GM19455 (cell line): Measurements from ENCODE around the gene SLC25A45.

Source experiments
- ATAC-seq: cut with Tn5 transposase; IDR thresholded peaks from one replicate; pipeline ENCODE4 v1.9.1; 2021; ENCODE audit not compliant: unreplicated experiment

Gene SLC25A45

GRCh38 chr11:65382033-65382803, at the start of gene SLC25A45:
SLC25A45 (minus strand) TSS chr11:65382646; CDS start chr11:65381951, 695 bp downstream.
- peak; percentile 58 for ATAC-seq

DNA sequence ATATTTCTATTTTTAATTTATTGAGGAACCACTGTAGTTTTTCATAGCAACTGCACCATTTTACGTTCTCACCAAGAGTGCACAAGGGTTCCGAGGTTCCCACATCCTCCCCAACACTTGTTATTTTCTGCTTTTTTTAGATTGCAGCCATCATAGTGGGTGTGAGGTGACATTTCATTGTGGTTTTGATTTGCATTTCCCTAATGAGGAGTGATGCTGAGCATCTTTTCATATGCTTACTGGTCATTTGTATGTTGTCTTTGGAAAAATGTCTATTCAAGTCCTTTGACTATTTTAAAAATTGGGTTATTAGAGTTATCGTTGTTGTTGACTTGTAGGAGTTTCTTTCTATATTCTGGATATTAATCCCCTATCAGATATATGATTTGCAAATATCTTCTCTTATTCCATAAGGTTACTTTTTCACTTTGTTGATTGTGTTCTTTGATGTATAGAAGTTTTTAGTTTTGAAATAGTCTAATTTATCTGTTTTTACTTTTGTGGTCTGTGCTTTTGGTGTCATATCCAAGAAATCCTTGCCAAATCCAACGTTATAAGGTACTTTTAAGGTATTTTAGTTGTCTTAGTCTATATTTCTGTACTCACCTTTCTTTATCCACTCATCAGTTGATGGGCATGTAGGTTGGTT, 49.1 kb upstream of the SLC25A45 start:
- no peak for ATAC-seq

- no peak for ATAC-seq
Observed at GRCh38 chr11:65430406-65431217, 48.2 kb upstream of the SLC25A45 start.

GRCh38 chr11:65429724-65430405, 47.4 kb upstream of the SLC25A45 start:
- no peak for ATAC-seq

DNA sequence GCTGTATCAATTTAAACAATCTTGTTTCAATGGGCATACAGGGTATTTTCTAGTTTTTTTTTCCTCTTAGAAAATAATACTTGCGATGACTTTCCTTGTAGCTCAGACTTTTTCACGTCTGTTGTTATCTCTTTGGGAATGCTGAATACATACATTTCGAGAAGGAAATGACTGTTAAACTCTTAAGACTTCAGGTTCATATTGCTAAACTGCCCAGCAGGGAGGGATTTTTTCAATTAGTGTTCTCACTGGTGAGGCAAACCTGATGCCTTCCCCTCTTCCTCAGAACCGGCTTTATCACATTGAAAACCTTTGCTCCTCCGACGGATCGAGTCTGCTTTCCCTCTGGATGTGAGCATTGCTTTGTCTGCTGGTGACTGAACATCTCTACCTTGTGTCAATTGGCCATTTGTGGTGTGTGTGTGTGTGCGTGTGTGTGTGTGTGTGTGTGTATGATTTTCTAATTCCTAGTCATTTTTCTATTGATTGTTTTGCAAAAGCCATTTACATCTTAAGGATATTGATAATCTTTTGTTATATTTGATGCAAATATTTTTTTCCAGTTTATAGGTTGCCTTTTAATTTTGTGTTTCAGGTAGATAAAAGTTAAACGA, 46.7 kb upstream of the SLC25A45 start:
- no peak for ATAC-seq

DNA sequence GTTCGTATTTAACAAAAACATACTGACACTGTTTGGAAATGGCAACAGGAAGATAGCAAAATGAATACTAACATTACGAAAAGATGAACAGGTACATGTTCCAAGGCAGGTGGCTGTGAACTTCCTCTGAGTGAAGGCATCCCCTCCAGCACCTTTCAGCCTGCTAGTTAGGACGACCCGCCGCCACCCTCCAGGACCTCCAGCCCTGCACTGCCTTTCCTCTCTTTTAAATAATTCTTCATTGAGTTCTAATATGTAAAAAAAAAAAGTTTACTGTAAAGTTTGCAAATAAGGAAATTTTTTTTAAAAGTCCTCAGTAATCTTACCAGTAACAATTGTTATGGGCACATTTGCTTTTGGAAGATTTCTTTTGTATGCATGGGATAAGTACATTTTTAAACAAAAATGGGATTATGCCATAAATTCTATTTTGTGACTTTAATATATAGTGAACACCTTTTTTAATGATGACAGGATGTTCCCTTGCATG, 46.2 kb upstream of the SLC25A45 start:
- ATAC-seq = no peak

DNA sequence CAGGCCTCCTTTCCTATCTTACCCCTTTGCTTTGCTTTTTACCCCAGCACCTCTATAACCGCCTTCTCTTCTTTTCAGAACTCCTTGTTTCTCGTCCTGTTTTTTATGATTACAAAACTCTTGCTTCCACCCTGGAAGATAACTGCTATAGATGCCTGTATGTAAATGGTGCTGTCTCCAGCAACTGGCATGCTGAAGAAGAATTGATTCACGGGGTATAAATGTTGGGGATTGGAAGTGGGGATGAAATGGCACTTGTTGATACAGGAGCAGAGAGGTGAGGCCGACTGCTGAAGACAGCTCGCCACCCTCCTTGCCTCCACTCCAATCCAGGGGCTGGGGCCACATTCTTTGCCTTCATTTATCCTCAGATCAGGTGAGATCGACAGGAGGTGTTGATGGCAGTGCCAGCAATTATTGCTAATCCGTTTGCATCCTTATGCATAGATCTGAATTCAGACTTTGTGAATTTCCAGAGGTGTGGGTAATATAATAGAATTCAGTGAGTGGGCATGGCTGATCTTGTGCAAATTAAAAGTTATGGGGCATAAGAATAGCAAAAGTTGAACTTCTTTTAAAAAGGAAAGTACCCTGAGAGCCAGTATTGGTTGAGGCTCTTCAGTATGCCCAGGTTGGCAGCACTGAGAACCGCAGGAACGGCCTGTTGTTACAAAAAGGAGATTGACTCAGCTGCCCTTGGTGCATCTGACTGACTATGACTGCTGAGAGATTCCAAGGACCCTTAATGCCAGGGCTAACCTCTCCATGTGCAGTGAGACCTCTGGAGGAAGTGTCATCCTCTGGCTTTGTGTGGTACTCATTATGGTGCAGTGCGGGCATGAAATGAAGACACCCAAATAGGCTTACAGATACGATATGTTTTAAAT, 45.5 kb upstream of the SLC25A45 start:
- ATAC-seq = no peak

GRCh38 chr11:65426839-65427690, 44.6 kb upstream of the SLC25A45 start:
- ATAC-seq = no peak

DNA sequence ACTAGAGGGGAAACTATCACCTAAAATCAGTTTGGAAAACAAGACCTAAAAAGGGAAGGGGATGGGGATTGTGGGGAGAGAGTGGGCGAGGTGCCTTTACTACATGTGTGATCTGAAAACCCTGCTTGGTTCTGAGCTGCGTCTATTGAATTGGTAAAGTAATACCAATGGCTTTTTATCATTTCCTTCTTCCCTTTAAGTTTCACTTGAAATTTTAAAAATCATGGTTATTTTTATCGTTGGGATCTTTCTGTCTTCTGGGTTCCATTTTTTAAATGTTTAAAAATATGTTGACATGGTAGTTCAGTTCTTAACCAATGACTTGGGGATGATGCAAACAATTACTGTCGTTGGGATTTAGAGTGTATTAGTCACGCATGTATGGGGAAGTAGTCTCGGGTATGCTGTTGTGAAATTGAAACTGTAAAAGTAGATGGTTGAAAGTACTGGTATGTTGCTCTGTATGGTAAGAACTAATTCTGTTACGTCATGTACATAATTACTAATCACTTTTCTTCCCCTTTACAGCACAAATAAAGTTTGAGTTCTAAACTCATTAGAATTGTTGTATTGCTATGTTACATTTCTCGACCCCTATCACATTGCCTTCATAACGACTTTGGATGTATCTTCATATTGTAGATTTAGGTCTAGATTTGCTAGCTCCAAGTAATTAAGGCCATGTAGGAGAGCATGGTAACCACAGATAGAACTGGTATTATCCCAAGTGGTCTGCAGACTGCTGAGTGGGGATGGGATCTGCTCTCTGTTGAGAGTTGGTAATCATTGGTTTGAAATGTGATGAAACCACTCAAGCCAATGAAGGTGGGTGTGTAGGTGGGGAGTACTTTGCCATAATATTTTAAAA, 43.8 kb upstream of the SLC25A45 start:
- no peak for ATAC-seq

DNA sequence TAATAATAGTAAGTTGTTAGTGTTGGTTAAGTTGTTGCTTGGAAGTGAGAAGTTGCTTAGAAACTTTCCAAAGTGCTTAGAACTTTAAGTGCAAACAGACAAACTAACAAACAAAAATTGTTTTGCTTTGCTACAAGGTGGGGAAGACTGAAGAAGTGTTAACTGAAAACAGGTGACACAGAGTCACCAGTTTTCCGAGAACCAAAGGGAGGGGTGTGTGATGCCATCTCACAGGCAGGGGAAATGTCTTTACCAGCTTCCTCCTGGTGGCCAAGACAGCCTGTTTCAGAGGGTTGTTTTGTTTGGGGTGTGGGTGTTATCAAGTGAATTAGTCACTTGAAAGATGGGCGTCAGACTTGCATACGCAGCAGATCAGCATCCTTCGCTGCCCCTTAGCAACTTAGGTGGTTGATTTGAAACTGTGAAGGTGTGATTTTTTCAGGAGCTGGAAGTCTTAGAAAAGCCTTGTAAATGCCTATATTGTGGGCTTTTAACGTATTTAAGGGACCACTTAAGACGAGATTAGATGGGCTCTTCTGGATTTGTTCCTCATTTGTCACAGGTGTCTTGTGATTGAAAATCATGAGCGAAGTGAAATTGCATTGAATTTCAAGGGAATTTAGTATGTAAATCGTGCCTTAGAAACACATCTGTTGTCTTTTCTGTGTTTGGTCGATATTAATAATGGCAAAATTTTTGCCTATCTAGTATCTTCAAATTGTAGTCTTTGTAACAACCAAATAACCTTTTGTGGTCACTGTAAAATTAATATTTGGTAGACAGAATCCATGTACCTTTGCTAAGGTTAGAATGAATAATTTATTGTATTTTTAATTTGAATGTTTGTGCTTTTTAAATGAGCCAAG, 42.9 kb upstream of the SLC25A45 start:
- no peak for ATAC-seq

GRCh38 chr11:65424205-65425104, 42.0 kb upstream of the SLC25A45 start:
- no peak for ATAC-seq

GRCh38 chr11:65423516-65424204, 41.2 kb upstream of the SLC25A45 start:
- ATAC-seq = no peak

DNA sequence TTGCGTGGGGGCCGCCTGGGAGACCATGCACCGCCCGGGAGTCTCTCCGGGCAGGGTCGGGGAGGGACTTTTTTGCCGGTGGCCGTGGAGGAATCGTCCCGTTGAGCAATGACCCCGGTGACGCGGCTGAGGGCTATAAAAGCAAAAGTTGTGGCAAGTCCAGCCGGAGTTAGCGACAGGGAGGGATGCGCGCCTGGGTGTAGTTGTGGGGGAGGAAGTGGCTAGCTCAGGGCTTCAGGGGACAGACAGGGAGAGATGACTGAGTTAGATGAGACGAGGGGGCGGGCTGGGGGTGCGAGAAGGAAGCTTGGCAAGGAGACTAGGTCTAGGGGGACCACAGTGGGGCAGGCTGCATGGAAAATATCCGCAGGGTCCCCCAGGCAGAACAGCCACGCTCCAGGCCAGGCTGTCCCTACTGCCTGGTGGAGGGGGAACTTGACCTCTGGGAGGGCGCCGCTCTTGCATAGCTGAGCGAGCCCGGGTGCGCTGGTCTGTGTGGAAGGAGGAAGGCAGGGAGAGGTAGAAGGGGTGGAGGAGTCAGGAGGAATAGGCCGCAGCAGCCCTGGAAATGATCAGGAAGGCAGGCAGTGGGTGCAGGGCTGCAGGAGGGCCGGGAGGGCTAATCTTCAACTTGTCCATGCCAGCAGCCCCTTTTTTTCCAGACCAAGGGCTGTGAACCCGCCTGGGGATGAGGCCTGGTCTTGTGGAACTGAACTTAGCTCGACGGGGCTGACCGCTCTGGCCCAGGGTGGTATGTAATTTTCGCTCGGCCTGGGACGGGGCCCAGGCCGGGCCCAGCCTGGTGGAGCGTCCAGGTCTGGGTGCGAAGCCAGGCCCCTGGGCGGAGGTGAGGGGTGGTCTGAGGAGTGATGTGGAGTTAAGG, 40.4 kb upstream of the SLC25A45 start, which contains the start of gene NEAT1:
Gene NEAT1, plus strand, starts transcription at position 166 of the 883 bp plus-strand sequence.
- no peak for ATAC-seq
